ENCODE data around the gene NPTX2.

Gene NPTX2

GRCh38 chr7:98655611-98656010, 38.5 kb downstream of the NPTX2 start:
- ATAC-seq = no peak
- Mint-ChIP-seq H3K9me3 (no peaks in the 10 kb centered on the region), H3K4me3 (no peak overlapping the region), H3K27me3 (no peaks in the 10 kb centered on the region), H3K4me1 (no peaks in the 10 kb centered on the region), H3K27ac (no peak overlapping the region), H3K36me3 (ENCODE audit: low read depth) (no peaks in the 10 kb centered on the region)
- DNase-seq = no peak

GRCh38 chr7:98656899-98657298, 39.8 kb downstream of the NPTX2 start:
- no peak for ATAC-seq
- no peaks in the 10 kb centered on the region for H3K4me1 Mint-ChIP-seq
- H3K4me3 Mint-ChIP-seq = no peak overlapping the region
- DNase-seq = no peak
- no peaks in the 10 kb centered on the region for H3K9me3 Mint-ChIP-seq
- H3K36me3 Mint-ChIP-seq (ENCODE audit: low read depth) = no peaks in the 10 kb centered on the region
- H3K27me3 Mint-ChIP-seq = no peaks in the 10 kb centered on the region
- no peak overlapping the region for H3K27ac Mint-ChIP-seq

- ATAC-seq (no peak), DNase-seq (no peak)
- H3K4me3 Mint-ChIP-seq = no peak overlapping the region
- H3K9me3 Mint-ChIP-seq = no peaks in the 10 kb centered on the region
- no peaks in the 10 kb centered on the region for H3K27me3 Mint-ChIP-seq
- H3K27ac Mint-ChIP-seq = no peak overlapping the region
- no peaks in the 10 kb centered on the region for H3K4me1 Mint-ChIP-seq
- no peaks in the 10 kb centered on the region for H3K36me3 Mint-ChIP-seq (ENCODE audit: low read depth)
These were observed 40.7 kb downstream of the NPTX2 start for GRCh38 chr7:98657736-98658135.

GRCh38 chr7:98659756-98660155, 42.7 kb downstream of the NPTX2 start:
- Mint-ChIP-seq H3K4me3 (no peak overlapping the region), H3K27ac (no peak overlapping the region), H3K9me3 (peaks cover 7% of the 10 kb centered on the region), H3K36me3 (ENCODE audit: low read depth) (no peaks in the 10 kb centered on the region), H3K4me1 (no peaks in the 10 kb centered on the region), H3K27me3 (no peaks in the 10 kb centered on the region)
- ATAC-seq (no peak), DNase-seq (no peak)

- Mint-ChIP-seq H3K27me3 (peaks cover 2% of the 10 kb centered on the region), H3K27ac (no peak overlapping the region), H3K4me3 (no peak overlapping the region), H3K9me3 (peaks cover 12% of the 10 kb centered on the region), H3K4me1 (no peaks in the 10 kb centered on the region), H3K36me3 (ENCODE audit: low read depth) (no peaks in the 10 kb centered on the region)
- ATAC-seq (no peak), DNase-seq (no peak)
These were observed 44.5 kb downstream of the NPTX2 start for GRCh38 chr7:98661607-98662006.

- Mint-ChIP-seq H3K27me3 (peaks cover 2% of the 10 kb centered on the region), H3K36me3 (ENCODE audit: low read depth) (no peaks in the 10 kb centered on the region), H3K9me3 (peaks cover 12% of the 10 kb centered on the region), H3K27ac (no peak overlapping the region), H3K4me3 (no peak overlapping the region), H3K4me1 (no peaks in the 10 kb centered on the region)
- DNase-seq (no peak), ATAC-seq (no peak)
These were observed 45.2 kb downstream of the NPTX2 start for GRCh38 chr7:98662289-98662688.

GRCh38 chr7:98664882-98665281, 47.8 kb downstream of the NPTX2 start:
- Mint-ChIP-seq H3K27ac (no peak overlapping the region), H3K27me3 (peaks cover 2% of the 10 kb centered on the region), H3K9me3 (peaks cover 12% of the 10 kb centered on the region), H3K4me1 (no peaks in the 10 kb centered on the region), H3K4me3 (no peak overlapping the region), H3K36me3 (ENCODE audit: low read depth) (no peaks in the 10 kb centered on the region)
- ATAC-seq (no peak), DNase-seq (no peak)

- DNase-seq = no peak
- Mint-ChIP-seq H3K9me3 (peaks cover 13% of the 10 kb centered on the region), H3K27ac (no peak overlapping the region), H3K4me3 (no peak overlapping the region), H3K4me1 (no peaks in the 10 kb centered on the region), H3K27me3 (peaks cover 2% of the 10 kb centered on the region), H3K36me3 (ENCODE audit: low read depth) (no peaks in the 10 kb centered on the region)
- no peak for ATAC-seq
These were observed 51.2 kb downstream of the NPTX2 start for GRCh38 chr7:98668255-98668654.

GRCh38 chr7:98669329-98670000, 52.4 kb downstream of the NPTX2 start:
- no peak for DNase-seq

GRCh38 chr7:98670186-98670585, 53.1 kb downstream of the NPTX2 start:
- peaks cover 5% of the 10 kb centered on the region for H3K9me3 Mint-ChIP-seq
- DNase-seq = no peak

More at GRCh38 chr7:98669329-98670000, 52.4 kb downstream of the NPTX2 start:
- Mint-ChIP-seq H3K4me1 (no peaks in the 10 kb centered on the region), H3K27ac (no peak overlapping the region), H3K27me3 (peaks cover 2% of the 10 kb centered on the region), H3K9me3 (peaks cover 8% of the 10 kb centered on the region), H3K4me3 (no peak overlapping the region), H3K36me3 (ENCODE audit: low read depth) (no peaks in the 10 kb centered on the region)
- ATAC-seq = no peak

GRCh38 chr7:98671733-98672331, 54.7 kb downstream of the NPTX2 start:
- no peaks in the 10 kb centered on the region for H3K4me1 Mint-ChIP-seq
- H3K9me3 Mint-ChIP-seq = peaks cover 3% of the 10 kb centered on the region
- ATAC-seq (no peak), DNase-seq (no peak)
- no peak overlapping the region for H3K4me3 Mint-ChIP-seq
- no peaks in the 10 kb centered on the region for H3K36me3 Mint-ChIP-seq (ENCODE audit: low read depth)
- H3K27me3 Mint-ChIP-seq = no peaks in the 10 kb centered on the region
- H3K27ac Mint-ChIP-seq = no peak overlapping the region

More at GRCh38 chr7:98670186-98670585, 53.1 kb downstream of the NPTX2 start:
- Mint-ChIP-seq H3K4me1 (no peaks in the 10 kb centered on the region), H3K36me3 (ENCODE audit: low read depth) (no peaks in the 10 kb centered on the region), H3K27me3 (peaks cover under 1% of the 10 kb centered on the region), H3K4me3 (no peak overlapping the region), H3K27ac (no peak overlapping the region)
- no peak for ATAC-seq

- Mint-ChIP-seq H3K36me3 (ENCODE audit: low read depth) (no peaks in the 10 kb centered on the region), H3K9me3 (peaks cover 6% of the 10 kb centered on the region)
These were observed 57.4 kb downstream of the NPTX2 start for GRCh38 chr7:98674461-98674860.

GRCh38 chr7:98674881-98675280, 57.8 kb downstream of the NPTX2 start:
- no peak overlapping the region for H3K27ac Mint-ChIP-seq
- H3K27me3 Mint-ChIP-seq = no peaks in the 10 kb centered on the region
- H3K4me3 Mint-ChIP-seq = no peak overlapping the region
- H3K4me1 Mint-ChIP-seq = no peaks in the 10 kb centered on the region
- ATAC-seq (no peak), DNase-seq (no peak)
- no peaks in the 10 kb centered on the region for H3K36me3 Mint-ChIP-seq (ENCODE audit: low read depth)
- H3K9me3 Mint-ChIP-seq = peaks cover 6% of the 10 kb centered on the region

More at GRCh38 chr7:98674461-98674860, 57.4 kb downstream of the NPTX2 start:
- DNase-seq (no peak), ATAC-seq (no peak)
- no peaks in the 10 kb centered on the region for H3K4me1 Mint-ChIP-seq
- H3K27me3 Mint-ChIP-seq = no peaks in the 10 kb centered on the region
- H3K27ac Mint-ChIP-seq = no peak overlapping the region
- no peak overlapping the region for H3K4me3 Mint-ChIP-seq

GRCh38 chr7:98678215-98678614, 61.1 kb downstream of the NPTX2 start:
- Mint-ChIP-seq H3K9me3 (peaks cover 3% of the 10 kb centered on the region), H3K4me1 (no peaks in the 10 kb centered on the region), H3K36me3 (ENCODE audit: low read depth) (no peaks in the 10 kb centered on the region), H3K27me3 (peaks cover 9% of the 10 kb centered on the region), H3K4me3 (no peak overlapping the region), H3K27ac (no peak overlapping the region)
- no peak for DNase-seq
- no peak for ATAC-seq
